Measurements from ENCODE around the gene GGCT. TPM values are rescaled to one million over a fixed set of nuclear protein-coding genes. Genes with fewer than 3 reads are reported as not detected.

Gene GGCT
- total RNA-seq (23.8 TPM), polyA plus RNA-seq (ENCODE audit: insufficient read depth, low read depth, low replicate concordance) (70.1 TPM)
- long read RNA-seq, donor 1, transcript GGCT-202 (4 exons, 1,173 nt), result major isoform, 14 of 30 reads
- long read RNA-seq, donor 1, partial matches to known transcripts, result 11 of 30 reads
- long read RNA-seq, donor 1, other reads (novel, unspliced or antisense), result 0 of 30 reads
- long read RNA-seq, donor 2, transcript GGCT-202 (4 exons, 1,173 nt), result major isoform, 16 of 31 reads
- long read RNA-seq, donor 2, transcript GGCT-207 (3 exons, 1,012 nt), result minor isoform, 6 of 31 reads
- long read RNA-seq, donor 2, partial matches to known transcripts, result 8 of 31 reads
- long read RNA-seq, donor 2, other reads (novel, unspliced or antisense), result 0 of 31 reads
- long read RNA-seq, donor 3, transcript GGCT-202 (4 exons, 1,173 nt), result major isoform, 20 of 35 reads
- long read RNA-seq, donor 3, partial matches to known transcripts, result 12 of 35 reads
- long read RNA-seq, donor 3, other reads (novel, unspliced or antisense), result 0 of 35 reads
- long read RNA-seq, donor 4, transcript GGCT-207 (3 exons, 1,012 nt), result minor isoform, 9 of 25 reads
- long read RNA-seq, donor 4, transcript GGCT-202 (4 exons, 1,173 nt), result major isoform, 15 of 25 reads
- long read RNA-seq, donor 4, partial matches to known transcripts, result 0 of 25 reads
- long read RNA-seq, donor 4, other reads (novel, unspliced or antisense), result 0 of 25 reads
- long read RNA-seq, donor 5, partial matches to known transcripts, result 0 of 4 reads
- long read RNA-seq, donor 5, other reads (novel, unspliced or antisense), result 0 of 4 reads
- long read RNA-seq, donor 6, transcript GGCT-207 (3 exons, 1,012 nt), result minor isoform, 10 of 63 reads
- long read RNA-seq, donor 6, transcript GGCT-202 (4 exons, 1,173 nt), result major isoform, 36 of 63 reads
- long read RNA-seq, donor 6, partial matches to known transcripts, result 15 of 63 reads
- long read RNA-seq, donor 6, other reads (novel, unspliced or antisense), result 0 of 63 reads
- long read RNA-seq, donor 7, transcript GGCT-202 (4 exons, 1,173 nt), result major isoform, 12 of 15 reads
- long read RNA-seq, donor 7, partial matches to known transcripts, result 2 of 15 reads
- long read RNA-seq, donor 7, other reads (novel, unspliced or antisense), result 0 of 15 reads
- long read RNA-seq, donor 8, transcript GGCT-202 (4 exons, 1,173 nt), result major isoform, 11 of 25 reads
- long read RNA-seq, donor 8, transcript GGCT-207 (3 exons, 1,012 nt), result minor isoform, 5 of 25 reads
- long read RNA-seq, donor 8, partial matches to known transcripts, result 9 of 25 reads
- long read RNA-seq, donor 8, other reads (novel, unspliced or antisense), result 0 of 25 reads
- long read RNA-seq, donor 9, transcript GGCT-202 (4 exons, 1,173 nt), result major isoform, 6 of 8 reads
- long read RNA-seq, donor 9, partial matches to known transcripts, result 0 of 8 reads
- long read RNA-seq, donor 9, other reads (novel, unspliced or antisense), result 0 of 8 reads
- long read RNA-seq, donor 10, transcript GGCT-207 (3 exons, 1,012 nt), result minor isoform, 6 of 17 reads
- long read RNA-seq, donor 10, transcript GGCT-202 (4 exons, 1,173 nt), result major isoform, 11 of 17 reads
- long read RNA-seq, donor 10, partial matches to known transcripts, result 0 of 17 reads
- long read RNA-seq, donor 10, other reads (novel, unspliced or antisense), result 0 of 17 reads

DNA sequence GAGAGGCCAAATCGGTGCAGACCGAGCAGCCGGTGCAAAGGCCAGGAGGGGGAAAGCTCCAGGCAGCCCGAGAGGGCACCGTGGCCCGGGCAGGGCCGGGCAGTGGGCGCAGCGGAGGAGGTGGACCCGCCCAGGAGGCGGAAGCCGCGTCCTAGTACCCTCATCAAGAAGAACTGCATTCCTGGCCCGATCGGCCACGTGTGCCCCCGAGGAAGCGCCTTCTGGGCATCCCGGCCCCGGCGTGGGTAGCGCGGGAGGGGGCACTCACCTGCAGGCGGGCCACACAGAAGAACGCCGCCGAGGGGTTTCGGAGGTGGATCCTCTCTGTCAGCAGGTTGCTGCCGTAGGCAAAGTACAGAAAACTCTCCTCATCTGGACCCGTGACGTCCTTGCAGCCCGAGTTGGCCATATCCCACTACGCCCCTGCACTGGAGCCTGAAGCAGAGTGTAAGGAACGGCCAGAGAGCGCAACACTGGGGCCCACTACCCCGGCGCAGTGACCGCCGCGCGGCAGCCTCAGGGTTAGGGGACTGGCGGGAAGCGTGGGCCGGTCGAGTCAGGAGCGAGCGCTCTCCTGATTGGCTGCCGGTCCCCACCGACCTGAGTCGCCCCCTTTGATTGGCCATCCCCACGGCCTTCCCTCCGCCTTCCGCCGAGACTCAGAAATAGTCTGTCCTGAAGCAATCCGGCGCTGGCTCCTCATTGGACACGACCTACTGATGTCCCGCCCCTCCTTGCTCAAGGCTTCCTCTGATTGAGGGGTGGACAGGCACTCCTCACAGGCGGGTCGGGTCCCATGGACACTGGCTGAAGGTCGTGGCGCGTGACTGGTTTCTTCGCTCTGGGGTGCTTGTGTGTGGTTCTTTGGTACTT is at the start of gene GGCT:
GGCT (minus strand) TSS at position 529 of the 873 bp plus-strand sequence; CDS start at position 409, 120 bp downstream.
- TF ChIP-seq, protein P1, sequence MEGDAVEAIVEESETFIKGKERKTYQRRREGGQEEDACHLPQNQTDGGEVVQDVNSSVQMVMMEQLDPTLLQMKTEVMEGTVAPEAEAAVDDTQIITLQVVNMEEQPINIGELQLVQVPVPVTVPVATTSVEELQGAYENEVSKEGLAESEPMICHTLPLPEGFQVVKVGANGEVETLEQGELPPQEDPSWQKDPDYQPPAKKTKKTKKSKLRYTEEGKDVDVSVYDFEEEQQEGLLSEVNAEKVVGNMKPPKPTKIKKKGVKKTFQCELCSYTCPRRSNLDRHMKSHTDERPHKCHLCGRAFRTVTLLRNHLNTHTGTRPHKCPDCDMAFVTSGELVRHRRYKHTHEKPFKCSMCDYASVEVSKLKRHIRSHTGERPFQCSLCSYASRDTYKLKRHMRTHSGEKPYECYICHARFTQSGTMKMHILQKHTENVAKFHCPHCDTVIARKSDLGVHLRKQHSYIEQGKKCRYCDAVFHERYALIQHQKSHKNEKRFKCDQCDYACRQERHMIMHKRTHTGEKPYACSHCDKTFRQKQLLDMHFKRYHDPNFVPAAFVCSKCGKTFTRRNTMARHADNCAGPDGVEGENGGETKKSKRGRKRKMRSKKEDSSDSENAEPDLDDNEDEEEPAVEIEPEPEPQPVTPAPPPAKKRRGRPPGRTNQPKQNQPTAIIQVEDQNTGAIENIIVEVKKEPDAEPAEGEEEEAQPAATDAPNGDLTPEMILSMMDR (IDR thresholded peaks at IDR 0.05; ENCODE audit: borderline replicate concordance, extremely low read depth, insufficient read depth), result no peak
- Histone ChIP-seq H3K27me3 (ENCODE audit: control insufficient read depth, insufficient read depth, low read length) (no peaks in the 10 kb centered on the region), H3K9ac (ENCODE audit: low read length in 3 of 3) (peak within 1 kb of the TSS; percentile 86 to 95 (median 89)), H3K27ac (ENCODE audit: low read depth in 2 of 2, low read length in 2 of 2) (peak within 1 kb of the TSS; percentile 90 to 96), H3K4me3 (ENCODE audit: low read length in 3 of 3) (peak within 1 kb of the TSS; percentile 81 to 99 (median 90)), H3K9me3 (ENCODE audit: control insufficient read depth in 2 of 3, insufficient read depth in 1 of 3, low read length in 3 of 3) (no peaks in the 10 kb centered on the region), H3K4me1 (ENCODE audit: control insufficient read depth in 2 of 3, insufficient read depth in 2 of 3, low read depth in 1 of 3, low read length in 3 of 3) (peaks cover 0 to 12% (median 4%) of the 10 kb centered on the region in 3 donors), H3K36me3 (ENCODE audit: control insufficient read depth in 2 of 3, insufficient read depth in 3 of 3, low read length in 3 of 3) (no peaks in the 10 kb centered on the region)
- intact Hi-C loops (cut with DNase I), result no loop called here
- FAIRE-seq, result peak; percentile 97
- DNase-seq, result peak; percentile 99

DNA sequence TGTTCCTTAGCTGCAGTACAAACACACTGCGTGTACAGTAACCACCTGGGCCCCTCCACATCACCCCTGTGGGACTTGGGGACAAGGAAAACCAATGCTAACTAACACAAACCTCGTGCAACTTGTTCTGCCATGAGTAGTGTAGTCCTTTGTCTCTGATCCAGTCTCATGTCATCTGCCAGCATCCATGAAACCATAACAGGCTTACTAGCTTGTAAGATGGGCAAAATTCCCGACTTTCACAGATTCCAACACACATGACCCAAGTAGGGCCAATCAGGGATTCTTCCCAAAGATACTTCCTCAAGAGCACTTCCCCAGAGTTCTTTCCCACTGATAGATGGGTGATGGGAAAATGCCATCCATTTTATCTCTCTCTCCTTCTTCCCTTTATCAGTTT is 48.9 kb upstream of the GGCT start:
- intact Hi-C loops (cut with DNase I), result no loop called here
- H3K9me3 ChIP-seq (ENCODE audit: control insufficient read depth in 2 of 3, insufficient read depth in 1 of 3, low read length in 3 of 3), result no peaks in the 10 kb centered on the region
- DNase-seq (no peak), FAIRE-seq (no peak)
- peaks cover 0 to under 1% (median 0%) of the 10 kb centered on the region in 3 donors for H3K36me3 ChIP-seq (ENCODE audit: control insufficient read depth in 2 of 3, insufficient read depth in 3 of 3, low read length in 3 of 3)
- peaks cover 0 to 11% (median 6%) of the 10 kb centered on the region in 3 donors for H3K4me1 ChIP-seq (ENCODE audit: control insufficient read depth in 2 of 3, insufficient read depth in 2 of 3, low read depth in 1 of 3, low read length in 3 of 3)
- no peaks in the 10 kb centered on the region for H3K27me3 ChIP-seq (ENCODE audit: control insufficient read depth, insufficient read depth, low read length)
- TF ChIP-seq, protein P1 (IDR thresholded peaks at IDR 0.05; ENCODE audit: borderline replicate concordance, extremely low read depth, insufficient read depth), result no peak
- no peak overlapping the region for H3K27ac ChIP-seq (ENCODE audit: low read depth in 2 of 2, low read length in 2 of 2)
- no peak overlapping the region for H3K9ac ChIP-seq (ENCODE audit: low read length in 3 of 3)
- H3K4me3 ChIP-seq (ENCODE audit: low read length in 3 of 3), result no peak overlapping the region
